K562 (cell line): ENCODE data around the gene CHTOP. TPM values are rescaled to one million over a fixed set of nuclear protein-coding genes. Genes with fewer than 3 reads are reported as not detected.

Experiments
- ATAC-seq: fragments of 200-7000 bp; cut with Tn5 transposase; 3 replicates; pipeline ENCODE4 v1.9.1; 2020; ENCODE audit warnings: moderate library complexity
- BruUV-seq: library from RNA; stranded (reverse); fragments of 400-500 nt; replicated peaks from 2 replicates; lab custom pipeline; 2021; lab: Mats Ljungman, UMichigan
- CTCF ChIA-PET: fragments of 300-600 bp; formaldehyde crosslinking; extraction: SDS; loops from one replicate; lab custom pipeline; 2021; ENCODE audit warnings: low intra/inter-chr PET ratio; lab: Yijun Ruan, JAX
- POLR2A ChIA-PET: fragments of 300-600, 350-650 bp; sonication (Branson Sonifier 250); formaldehyde crosslinking; extraction: SDS; loops from one replicate; lab custom pipeline; 2021; ENCODE audit warnings: antibody characterized with exemption, inconsistent platforms; lab: Yijun Ruan, JAX
- DNase-seq, 4 experiments: peaks; one replicate each; pipeline versions ENCODE4 v3.0.0 to v3.0.0-alpha.2; 2011 to 2018; ENCODE audit warnings: low spot score in 3 of 4, mixed read lengths in 3 of 4; ENCODE audit errors: extremely low read depth in 1 of 4
- FAIRE-seq: peaks from 2 replicates; lab custom pipeline; 2011; peaks lifted over from hg19 to GRCh38; lab: Jason Lieb, UNC
- H2AFZ ChIP-seq: 2 replicates; pipeline ENCODE4 v1.6.0; 2011; ENCODE audit warnings: low read depth, low read length, control low read depth, inconsistent platforms
- H3K27ac ChIP-seq: fragments of 200-600 bp; 3 replicates; pipeline ENCODE4 v1.8.0; 2011; ENCODE audit warnings: low read depth, mild to moderate bottlenecking, control low read depth, inconsistent platforms, low read length, moderate library complexity, mixed read lengths; ENCODE audit errors: extremely low read depth
- H3K27me3 ChIP-seq, 2 experiments: fragments of 300-600 bp in 1 of 2; 2 replicates in 1 of 2; 3 replicates in 1 of 2; pipeline versions ENCODE4 v1.6.0 to v1.8.0; 2011; ENCODE audit warnings: inconsistent platforms in 2 of 2, low read length in 2 of 2, mild to moderate bottlenecking in 1 of 2, mixed read lengths in 1 of 2, moderate library complexity in 1 of 2; ENCODE audit not compliant: control insufficient read depth in 2 of 2, insufficient read depth in 2 of 2
- H3K36me3 ChIP-seq: fragments of 300-600 bp; 3 replicates; pipeline ENCODE4 v1.8.0; 2011; ENCODE audit warnings: mild to moderate bottlenecking, low read length, inconsistent platforms; ENCODE audit not compliant: control insufficient read depth, insufficient read depth
- H3K4me1 ChIP-seq, 2 experiments: fragments of 200-600 bp in 1 of 2; replicated peaks in 1 of 2; 2 replicates in 1 of 2; 3 replicates in 1 of 2; pipeline versions ENCODE4 v1.5.1 to v1.8.0; 2011; ENCODE audit warnings: inconsistent platforms in 2 of 2, low read length in 2 of 2, mild to moderate bottlenecking in 1 of 2, mixed read lengths in 1 of 2, moderate library complexity in 1 of 2; ENCODE audit not compliant: control insufficient read depth in 2 of 2, insufficient read depth in 2 of 2
- H3K4me2 ChIP-seq: 2 replicates; pipeline ENCODE4 v1.6.1; 2011; ENCODE audit warnings: low read length, control low read depth, inconsistent platforms, mixed read lengths; ENCODE audit not compliant: insufficient read depth
- H3K4me3 ChIP-seq: fragments of 200-600 bp; sonication (generic), shearing (Covaris generic); 2 replicates; pipeline ENCODE4 v1.5.1; 2016; ENCODE audit warnings: control low read depth, inconsistent platforms
- H3K79me2 ChIP-seq: fragments of 200-600 bp; 3 replicates; pipeline ENCODE4 v1.8.0; 2011; ENCODE audit warnings: low read length, inconsistent platforms; ENCODE audit not compliant: control insufficient read depth, insufficient read depth
- H3K9ac ChIP-seq, 2 experiments: 2 replicates each; pipeline versions ENCODE4 v1.6.0 to v1.6.1; 2011; ENCODE audit warnings: low read depth in 2 of 2, low read length in 2 of 2, control low read depth in 1 of 2, inconsistent platforms in 1 of 2, mild to moderate bottlenecking in 1 of 2, mixed read lengths in 1 of 2; ENCODE audit not compliant: insufficient read depth in 1 of 2
- H3K9me1 ChIP-seq: one replicate; pipeline ENCODE4 v1.6.0; 2011; ENCODE audit warnings: inconsistent platforms, mild to moderate bottlenecking, low read length, moderate library complexity; ENCODE audit not compliant: control insufficient read depth, insufficient read depth
- H3K9me3 ChIP-seq: replicated peaks from 2 replicates; pipeline ENCODE4 v1.5.1; 2011; ENCODE audit warnings: low read depth, low read length, inconsistent platforms; ENCODE audit not compliant: control insufficient read depth, insufficient read depth
- H4K20me1 ChIP-seq: replicated peaks from 2 replicates; pipeline ENCODE4 v1.6.1; 2011; ENCODE audit warnings: low read length, inconsistent platforms, mixed read lengths; ENCODE audit not compliant: control insufficient read depth, insufficient read depth
- BACH1 ChIP-seq: fragments of 200-800 bp; sonication (Bioruptor generic); IDR thresholded peaks from 2 replicates; pipeline ENCODE4 v1.6.1; 2016; ENCODE audit warnings: missing genetic modification characterization, missing compliant biosample characterization
- ESRRA ChIP-seq: fragments of 450-650 bp; IDR thresholded peaks from 2 replicates; pipeline ENCODE4 v1.6.1; 2014; ENCODE audit warnings: low read depth, mild to moderate bottlenecking, moderate library complexity, borderline replicate concordance
- KDM1A ChIP-seq, 2 experiments: fragments of 450-650 bp; IDR thresholded peaks; 2 replicates each; pipeline ENCODE4 v1.6.1; 2016; ENCODE audit warnings: mild to moderate bottlenecking in 2 of 2
- MCM5 ChIP-seq: fragments of 450-650 bp; IDR thresholded peaks from 2 replicates; pipeline ENCODE4 v1.6.1; 2016; ENCODE audit warnings: low read depth
- MTF1 ChIP-seq: fragments of 250-450 bp; sonication (Bioruptor Pico); IDR thresholded peaks from 2 replicates; pipeline ENCODE4 v1.9.0; 2021; ENCODE audit warnings: moderate library complexity, mild to moderate bottlenecking, inconsistent platforms, borderline replicate concordance
- RBBP5 ChIP-seq: fragments of 200-600 bp; sonication (generic); IDR thresholded peaks from 2 replicates; pipeline ENCODE4 v1.6.1; 2012; ENCODE audit warnings: borderline replicate concordance, mild to moderate bottlenecking, low read length, control low read depth, inconsistent platforms; ENCODE audit not compliant: insufficient read depth, poor library complexity, severe bottlenecking
- SRSF9 ChIP-seq: fragments of 200-400 bp; formaldehyde crosslinking; IDR thresholded peaks from 2 replicates; pipeline ENCODE4 v1.6.1; 2017; ENCODE audit warnings: low read depth, low read length, borderline replicate concordance
- ZNF79 ChIP-seq: fragments of 250-450 bp; sonication (Bioruptor Pico); IDR thresholded peaks from 2 replicates; pipeline ENCODE4 v1.4.0; 2020; ENCODE audit warnings: low read depth, mild to moderate bottlenecking, moderate library complexity
- ZSCAN32 ChIP-seq: fragments of 450-650 bp; formaldehyde crosslinking; IDR thresholded peaks from 2 replicates; pipeline ENCODE4 v1.4.0; 2020; ENCODE audit warnings: mild to moderate bottlenecking, moderate library complexity
- WGBS: fragments of 100-300 bp; shearing (Covaris generic); methylation state at CpG from one replicate; pipeline ENCODE4 v1.1.6; 2016; ENCODE audit warnings: low coverage, mixed read lengths; ENCODE audit not compliant: insufficient coverage; ENCODE audit errors: missing lambda C conversion rate; 5-methylcytosine and 5-hydroxymethylcytosine counted together
- in situ Hi-C: fragments of 300-500 bp; cut with MboI; formaldehyde crosslinking; loops from 4 replicates; pipeline ENCODE4 v1.15.0; 2018; ENCODE audit warnings: inconsistent platforms, mixed read lengths
- intact Hi-C: fragments of 100-400 bp; cut with micrococcal nuclease; formaldehyde crosslinking; loops from 2 replicates; pipeline ENCODE4 v1.14.2; 2022
- polyA plus RNA-seq, 8 experiments: library from polyadenylated mRNA; depleted of rRNA in 4 of 8; stranded (reverse) in 5 of 8; unstranded in 3 of 8; fragments of >200 nt; fragmentation: Nextera tagmentation in 2 of 8; fragmentation: Illumina TruSeq in 1 of 8; extraction: Ambion mirVana in 2 of 8; extraction: Trizol in 1 of 8; gene quantifications; 2 replicates each; pipeline versions ENCODE4 v1.2.1 to v1.2.3, GENCODE V29; 2011 to 2014; ENCODE audit warnings: inconsistent platforms in 1 of 8, missing spikeins in 1 of 8
- total RNA-seq, 7 experiments: library from RNA; depleted of rRNA in 6 of 7; stranded (reverse); fragments of >200 nt in 6 of 7; fragmentation: Illumina TruSeq in 2 of 7; extraction: Trizol in 2 of 7; gene quantifications; 2 replicates each; pipeline versions ENCODE4 v1.2.1 to v1.2.3, GENCODE V29; 2011 to 2021; ENCODE audit warnings: low replicate concordance in 1 of 7
- TF ChIP-seq, protein P1 (sequence below): sonication (generic); formaldehyde crosslinking; IDR thresholded peaks from 2 replicates; pipeline ENCODE4 v1.8.0; 2023; ENCODE audit warnings: missing genetic modification reagents, mild to moderate bottlenecking, borderline replicate concordance
- TF ChIP-seq, protein P2 (sequence below): sonication (generic); formaldehyde crosslinking; IDR thresholded peaks from 2 replicates; pipeline ENCODE4 v1.8.0; 2022; ENCODE audit warnings: mild to moderate bottlenecking, low read depth, missing genetic modification reagents

CHTOP gene
- total and polyA plus RNA-seq, 9 of the 15 experiments (the other 6 are each of a cell fraction or from before 2014, with no cell fraction given), result 10.2 to 91.8 (median 60.8) TPM

DNA sequence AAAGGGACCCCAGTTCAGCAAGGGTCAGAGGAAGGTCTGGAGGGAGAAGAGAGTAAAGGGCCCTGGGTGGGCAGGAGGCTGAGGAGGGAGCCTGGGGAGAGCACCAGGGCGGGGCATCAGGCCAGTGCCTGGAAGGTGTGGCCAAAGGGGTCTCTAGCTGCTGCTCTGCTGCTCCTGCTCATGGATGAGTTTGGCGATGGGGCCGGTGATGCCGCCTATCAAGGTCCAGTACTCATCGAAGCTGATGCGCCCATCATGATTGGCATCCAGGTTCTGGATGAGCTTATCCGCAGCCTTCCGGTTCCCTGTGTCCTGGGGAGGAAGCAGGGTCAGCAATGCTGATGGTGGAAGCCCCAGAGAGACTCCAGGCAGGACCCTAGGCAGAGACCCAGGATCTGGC, 26.5 kb upstream of the CHTOP start:
- BruUV-seq, result no TSS peak
- Histone ChIP-seq H3K4me2 (no peak overlapping the region), H3K4me1 (peaks cover 30 to 42% of the 10 kb centered on the region in 2 experiments), H3K4me3 (no peak overlapping the region), H2AFZ (no peak overlapping the region), H3K9me3 (no peaks in the 10 kb centered on the region), H3K27me3 (no peaks in the 10 kb centered on the region), H3K9ac (peak overlapping the region in 1 of 2 experiments; percentile 79; a peak in 2 of 4 replicates), H3K36me3 (no peaks in the 10 kb centered on the region), H3K9me1 (peaks cover 6% of the 10 kb centered on the region), H4K20me1 (no peaks in the 10 kb centered on the region), H3K27ac (no peak overlapping the region), H3K79me2 (no peaks in the 10 kb centered on the region)
- DNase-seq (no peak), FAIRE-seq (no peak), ATAC-seq (no peak)
- in situ Hi-C loops (no loop called here), intact Hi-C loops (no loop called here)
- WGBS, result 86% methylated on average over 8 of the region's 8 CpGs
- POLR2A ChIA-PET, result interaction anchor here (0.5 to 4.1 kb wide), 6 partner anchors 10 to 136 kb away, joined by 3 to 23 read pairs (median 3); partner anchors contain the start of genes CHTOP, S100A1 and S100A13
- CTCF ChIA-PET, result no interaction called here
- TF ChIP-seq MTF1 (CRISPR knock-in tag), result no peak
- TF ChIP-seq KDM1A (IDR thresholded peaks at IDR 0.05), result no peak
- TF ChIP-seq, protein P1, sequence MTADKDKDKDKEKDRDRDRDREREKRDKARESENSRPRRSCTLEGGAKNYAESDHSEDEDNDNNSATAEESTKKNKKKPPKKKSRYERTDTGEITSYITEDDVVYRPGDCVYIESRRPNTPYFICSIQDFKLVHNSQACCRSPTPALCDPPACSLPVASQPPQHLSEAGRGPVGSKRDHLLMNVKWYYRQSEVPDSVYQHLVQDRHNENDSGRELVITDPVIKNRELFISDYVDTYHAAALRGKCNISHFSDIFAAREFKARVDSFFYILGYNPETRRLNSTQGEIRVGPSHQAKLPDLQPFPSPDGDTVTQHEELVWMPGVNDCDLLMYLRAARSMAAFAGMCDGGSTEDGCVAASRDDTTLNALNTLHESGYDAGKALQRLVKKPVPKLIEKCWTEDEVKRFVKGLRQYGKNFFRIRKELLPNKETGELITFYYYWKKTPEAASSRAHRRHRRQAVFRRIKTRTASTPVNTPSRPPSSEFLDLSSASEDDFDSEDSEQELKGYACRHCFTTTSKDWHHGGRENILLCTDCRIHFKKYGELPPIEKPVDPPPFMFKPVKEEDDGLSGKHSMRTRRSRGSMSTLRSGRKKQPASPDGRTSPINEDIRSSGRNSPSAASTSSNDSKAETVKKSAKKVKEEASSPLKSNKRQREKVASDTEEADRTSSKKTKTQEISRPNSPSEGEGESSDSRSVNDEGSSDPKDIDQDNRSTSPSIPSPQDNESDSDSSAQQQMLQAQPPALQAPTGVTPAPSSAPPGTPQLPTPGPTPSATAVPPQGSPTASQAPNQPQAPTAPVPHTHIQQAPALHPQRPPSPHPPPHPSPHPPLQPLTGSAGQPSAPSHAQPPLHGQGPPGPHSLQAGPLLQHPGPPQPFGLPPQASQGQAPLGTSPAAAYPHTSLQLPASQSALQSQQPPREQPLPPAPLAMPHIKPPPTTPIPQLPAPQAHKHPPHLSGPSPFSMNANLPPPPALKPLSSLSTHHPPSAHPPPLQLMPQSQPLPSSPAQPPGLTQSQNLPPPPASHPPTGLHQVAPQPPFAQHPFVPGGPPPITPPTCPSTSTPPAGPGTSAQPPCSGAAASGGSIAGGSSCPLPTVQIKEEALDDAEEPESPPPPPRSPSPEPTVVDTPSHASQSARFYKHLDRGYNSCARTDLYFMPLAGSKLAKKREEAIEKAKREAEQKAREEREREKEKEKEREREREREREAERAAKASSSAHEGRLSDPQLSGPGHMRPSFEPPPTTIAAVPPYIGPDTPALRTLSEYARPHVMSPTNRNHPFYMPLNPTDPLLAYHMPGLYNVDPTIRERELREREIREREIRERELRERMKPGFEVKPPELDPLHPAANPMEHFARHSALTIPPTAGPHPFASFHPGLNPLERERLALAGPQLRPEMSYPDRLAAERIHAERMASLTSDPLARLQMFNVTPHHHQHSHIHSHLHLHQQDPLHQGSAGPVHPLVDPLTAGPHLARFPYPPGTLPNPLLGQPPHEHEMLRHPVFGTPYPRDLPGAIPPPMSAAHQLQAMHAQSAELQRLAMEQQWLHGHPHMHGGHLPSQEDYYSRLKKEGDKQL (CRISPR knock-in tag), result no peak
- TF ChIP-seq MCM5, result no peak
- TF ChIP-seq SRSF9, result no peak
- TF ChIP-seq, protein P2, sequence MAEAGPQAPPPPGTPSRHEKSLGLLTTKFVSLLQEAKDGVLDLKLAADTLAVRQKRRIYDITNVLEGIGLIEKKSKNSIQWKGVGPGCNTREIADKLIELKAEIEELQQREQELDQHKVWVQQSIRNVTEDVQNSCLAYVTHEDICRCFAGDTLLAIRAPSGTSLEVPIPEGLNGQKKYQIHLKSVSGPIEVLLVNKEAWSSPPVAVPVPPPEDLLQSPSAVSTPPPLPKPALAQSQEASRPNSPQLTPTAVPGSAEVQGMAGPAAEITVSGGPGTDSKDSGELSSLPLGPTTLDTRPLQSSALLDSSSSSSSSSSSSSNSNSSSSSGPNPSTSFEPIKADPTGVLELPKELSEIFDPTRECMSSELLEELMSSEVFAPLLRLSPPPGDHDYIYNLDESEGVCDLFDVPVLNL, result no peak
- TF ChIP-seq ESRRA, result no peak
- TF ChIP-seq BACH1 (tag), result no peak
- no peak for TF ChIP-seq ZSCAN32 (CRISPR knock-in tag)
- no peak for TF ChIP-seq RBBP5
- no peak for TF ChIP-seq ZNF79 (CRISPR knock-in tag)
